DND-41 (cell line): ENCODE measurements around the gene AKT3.

Experiments
- ATAC-seq: fragments of 200-7000 bp; cut with Tn5 transposase; 3 replicates; pipeline ENCODE4 v1.9.1; 2021; ENCODE audit warnings: low read depth; ENCODE audit not compliant: insufficient read depth
- DNase-seq: peaks from one replicate; pipeline ENCODE4 v3.0.0-alpha.2; 2020
- H2AFZ ChIP-seq: 2 replicates; pipeline ENCODE4 v1.6.0; 2012; ENCODE audit warnings: low read depth, low read length
- H3K27ac ChIP-seq: 2 replicates; pipeline ENCODE4 v1.5.1; 2012; ENCODE audit warnings: low read length, inconsistent platforms
- H3K27me3 ChIP-seq: fragments of 200-600 bp; sonication (generic); 2 replicates; pipeline ENCODE4 v1.6.0; 2012; ENCODE audit warnings: low read length, mild to moderate bottlenecking, inconsistent platforms; ENCODE audit not compliant: insufficient read depth, poor library complexity
- H3K36me3 ChIP-seq: 2 replicates; pipeline ENCODE4 v1.5.1; 2012; ENCODE audit warnings: low read length, inconsistent platforms; ENCODE audit not compliant: insufficient read depth
- H3K4me1 ChIP-seq: 2 replicates; pipeline ENCODE4 v1.5.1; 2012; ENCODE audit warnings: mild to moderate bottlenecking, low read length; ENCODE audit not compliant: insufficient read depth
- H3K4me2 ChIP-seq: 2 replicates; pipeline ENCODE4 v1.6.0; 2012; ENCODE audit warnings: mild to moderate bottlenecking, moderate library complexity, low read length, inconsistent platforms; ENCODE audit not compliant: insufficient read depth
- H3K4me3 ChIP-seq, 2 experiments: fragments of 200-600 bp in 1 of 2; shearing (Covaris generic) in 1 of 2; 2 replicates each; pipeline ENCODE4 v1.5.1; 2012 to 2016; ENCODE audit warnings: inconsistent platforms in 2 of 2, low read length in 2 of 2, mild to moderate bottlenecking in 2 of 2, low read depth in 1 of 2, moderate library complexity in 1 of 2
- H3K79me2 ChIP-seq: 2 replicates; pipeline ENCODE4 v1.6.0; 2012; ENCODE audit warnings: low read length, inconsistent platforms; ENCODE audit not compliant: insufficient read depth
- H3K9ac ChIP-seq: 2 replicates; pipeline ENCODE4 v1.6.0; 2012; ENCODE audit warnings: low read depth, mild to moderate bottlenecking, inconsistent platforms, low read length, moderate library complexity
- H3K9me3 ChIP-seq: 2 replicates; pipeline ENCODE4 v1.5.1; 2012; ENCODE audit warnings: low read length, moderate library complexity, mild to moderate bottlenecking, inconsistent platforms; ENCODE audit not compliant: insufficient read depth, severe bottlenecking
- H4K20me1 ChIP-seq: 2 replicates; pipeline ENCODE4 v1.6.0; 2012; ENCODE audit warnings: low read length; ENCODE audit not compliant: insufficient read depth
- EZH2 ChIP-seq: IDR thresholded peaks from 3 replicates; pipeline ENCODE4 v1.6.1; 2012; ENCODE audit warnings: borderline replicate concordance, low read depth, mild to moderate bottlenecking, moderate library complexity, low read length, inconsistent platforms; ENCODE audit not compliant: severe bottlenecking
- TF ChIP-seq, protein P1 (sequence below): IDR thresholded peaks from 2 replicates; pipeline ENCODE4 v1.5.1; 2012; ENCODE audit warnings: borderline replicate concordance, low read length, moderate library complexity, mild to moderate bottlenecking; ENCODE audit not compliant: poor library complexity, severe bottlenecking; ENCODE audit errors: extremely low read depth

AKT3 gene

DNA sequence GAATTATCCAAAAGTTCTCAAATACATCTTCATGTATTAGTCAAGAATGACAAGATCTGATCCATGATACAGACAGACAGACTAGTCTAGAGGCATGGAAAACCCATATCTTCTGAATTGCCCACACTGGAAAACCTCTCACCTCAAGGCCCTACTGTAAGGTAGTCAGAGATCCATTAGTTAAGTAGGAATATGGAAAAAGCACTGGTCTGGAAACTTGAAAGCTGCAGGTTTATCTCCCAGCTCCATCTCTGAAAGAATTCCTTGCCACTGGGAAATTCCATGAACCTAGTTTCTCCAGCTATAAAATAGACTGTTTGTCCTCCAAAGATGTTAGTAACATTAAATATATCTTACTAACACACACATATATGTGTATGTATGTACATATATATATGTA lies 169.2 kb downstream of the AKT3 start:
- no peak overlapping the region for H3K9ac ChIP-seq
- H3K4me2 ChIP-seq, result no peak overlapping the region
- no peak overlapping the region for H3K4me3 ChIP-seq
- H3K27ac ChIP-seq, result no peak overlapping the region
- H3K79me2 ChIP-seq, result no peaks in the 10 kb centered on the region
- DNase-seq (no peak), ATAC-seq (no peak)
- no peak overlapping the region for H2AFZ ChIP-seq
- no peaks in the 10 kb centered on the region for H3K4me1 ChIP-seq
- no peaks in the 10 kb centered on the region for H3K27me3 ChIP-seq
- H3K36me3 ChIP-seq, result 0 out of 2 replicates have a peak, but pooled peaks cover 6% of the 10 kb centered on the region
- TF ChIP-seq EZH2, result no peak
- TF ChIP-seq, protein P1, sequence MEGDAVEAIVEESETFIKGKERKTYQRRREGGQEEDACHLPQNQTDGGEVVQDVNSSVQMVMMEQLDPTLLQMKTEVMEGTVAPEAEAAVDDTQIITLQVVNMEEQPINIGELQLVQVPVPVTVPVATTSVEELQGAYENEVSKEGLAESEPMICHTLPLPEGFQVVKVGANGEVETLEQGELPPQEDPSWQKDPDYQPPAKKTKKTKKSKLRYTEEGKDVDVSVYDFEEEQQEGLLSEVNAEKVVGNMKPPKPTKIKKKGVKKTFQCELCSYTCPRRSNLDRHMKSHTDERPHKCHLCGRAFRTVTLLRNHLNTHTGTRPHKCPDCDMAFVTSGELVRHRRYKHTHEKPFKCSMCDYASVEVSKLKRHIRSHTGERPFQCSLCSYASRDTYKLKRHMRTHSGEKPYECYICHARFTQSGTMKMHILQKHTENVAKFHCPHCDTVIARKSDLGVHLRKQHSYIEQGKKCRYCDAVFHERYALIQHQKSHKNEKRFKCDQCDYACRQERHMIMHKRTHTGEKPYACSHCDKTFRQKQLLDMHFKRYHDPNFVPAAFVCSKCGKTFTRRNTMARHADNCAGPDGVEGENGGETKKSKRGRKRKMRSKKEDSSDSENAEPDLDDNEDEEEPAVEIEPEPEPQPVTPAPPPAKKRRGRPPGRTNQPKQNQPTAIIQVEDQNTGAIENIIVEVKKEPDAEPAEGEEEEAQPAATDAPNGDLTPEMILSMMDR, result no peak
- peaks cover 2% of the 10 kb centered on the region for H3K9me3 ChIP-seq
- no peaks in the 10 kb centered on the region for H4K20me1 ChIP-seq

DNA sequence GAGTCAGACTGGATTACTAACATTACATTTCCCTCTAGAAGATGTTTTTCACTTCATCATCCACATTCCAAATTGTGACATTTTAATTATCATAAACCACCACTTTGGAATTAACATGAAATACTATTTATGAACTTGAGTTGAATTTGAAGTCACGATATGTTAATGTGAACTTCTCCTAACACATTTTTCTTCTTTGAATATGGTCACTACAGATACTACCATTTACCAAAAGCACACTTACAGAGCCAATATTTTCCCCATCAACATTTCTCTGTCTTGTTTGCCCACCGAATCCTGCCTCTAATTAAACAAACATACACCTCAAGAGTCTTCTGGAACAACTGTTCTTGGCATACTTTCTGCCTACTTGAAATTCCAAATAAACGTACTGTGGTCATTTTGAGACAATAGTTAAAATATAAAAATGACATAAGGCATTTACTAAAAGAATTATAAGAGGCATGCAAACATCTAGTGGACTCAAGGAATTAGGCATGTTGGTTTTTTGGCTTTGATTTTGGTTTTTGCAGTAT lies 177.4 kb downstream of the AKT3 start:
- H3K4me3 ChIP-seq, result no peak overlapping the region
- peaks cover 2% of the 10 kb centered on the region for H3K9me3 ChIP-seq
- no peaks in the 10 kb centered on the region for H3K79me2 ChIP-seq

DNA sequence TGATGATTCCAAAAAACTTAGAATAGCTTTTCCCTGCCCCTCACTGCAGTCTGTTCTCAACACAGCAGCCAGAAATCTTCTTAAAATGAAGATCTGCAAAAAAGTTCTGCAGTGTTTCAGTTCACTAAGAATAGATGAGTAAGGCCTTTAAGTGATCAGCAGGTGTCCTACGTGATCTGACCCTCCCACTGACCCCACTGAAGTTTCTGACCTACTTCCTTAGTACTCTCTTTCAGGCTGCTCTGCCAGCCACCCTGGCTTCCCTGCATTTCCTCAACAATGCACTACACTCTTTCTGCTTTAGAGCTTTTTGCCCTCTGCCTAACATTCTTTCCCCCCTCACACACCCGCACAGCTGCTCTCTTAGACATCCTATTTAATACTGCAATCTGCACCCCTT lies 182.5 kb downstream of the AKT3 start:
- Histone ChIP-seq H3K36me3 (peaks cover 10% of the 10 kb centered on the region; the same call in 1 of the 2 replicates), H3K9me3 (no peaks in the 10 kb centered on the region), H3K4me2 (no peak overlapping the region), H4K20me1 (no peaks in the 10 kb centered on the region), H3K4me3 (no peak overlapping the region), H3K4me1 (no peaks in the 10 kb centered on the region), H3K9ac (no peak overlapping the region), H3K79me2 (no peaks in the 10 kb centered on the region), H3K27ac (no peak overlapping the region), H2AFZ (no peak overlapping the region), H3K27me3 (no peaks in the 10 kb centered on the region)
- ATAC-seq, result no peak
- TF ChIP-seq EZH2, result no peak
- TF ChIP-seq, protein P1, result no peak
- DNase-seq, result no peak

More for the DNA sequence above, 177.4 kb downstream of the AKT3 start:
- Histone ChIP-seq H3K36me3 (peaks cover 10% of the 10 kb centered on the region; the same call in 1 of the 2 replicates), H2AFZ (no peak overlapping the region), H3K9ac (no peak overlapping the region), H3K4me2 (no peak overlapping the region), H4K20me1 (no peaks in the 10 kb centered on the region), H3K27ac (no peak overlapping the region), H3K4me1 (no peaks in the 10 kb centered on the region), H3K27me3 (no peaks in the 10 kb centered on the region)
- no peak for ATAC-seq
- no peak for DNase-seq
- no peak for TF ChIP-seq EZH2
- TF ChIP-seq, protein P1, result no peak

DNA sequence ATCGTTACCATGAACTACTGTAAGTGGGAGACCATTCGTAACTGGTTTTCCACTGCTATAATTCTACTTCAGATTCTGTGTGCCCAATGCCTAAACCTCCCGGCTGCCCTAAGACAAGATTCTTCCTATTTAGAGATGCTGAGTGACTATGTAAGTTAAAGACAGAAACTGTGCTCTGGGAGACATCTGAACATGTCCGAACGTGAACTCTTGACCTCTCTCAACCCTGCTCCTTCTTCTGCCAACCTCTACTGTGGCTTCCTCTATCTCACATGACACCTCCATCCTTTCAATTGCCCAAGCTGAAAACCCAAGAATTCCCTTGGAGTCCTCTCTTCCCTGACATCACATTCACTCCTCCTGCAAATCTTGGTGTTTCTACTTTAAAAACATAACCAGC lies 182.9 kb downstream of the AKT3 start:
- no peaks in the 10 kb centered on the region for H3K27me3 ChIP-seq
- no peaks in the 10 kb centered on the region for H3K9me3 ChIP-seq
- H3K79me2 ChIP-seq, result no peaks in the 10 kb centered on the region
- ATAC-seq, result no peak
- TF ChIP-seq, protein P1, result no peak
- no peak for TF ChIP-seq EZH2
- H2AFZ ChIP-seq, result no peak overlapping the region
- H3K4me1 ChIP-seq, result no peaks in the 10 kb centered on the region
- H3K27ac ChIP-seq, result no peak overlapping the region
- H3K4me2 ChIP-seq, result no peak overlapping the region
- no peak overlapping the region for H3K4me3 ChIP-seq
- H3K36me3 ChIP-seq, result peaks cover 10% of the 10 kb centered on the region; the same call in 1 of the 2 replicates
- H4K20me1 ChIP-seq, result no peaks in the 10 kb centered on the region
- no peak overlapping the region for H3K9ac ChIP-seq
- no peak for DNase-seq
